GM21576 (cell line): ENCODE data around the gene SERPINB12.

ENCODE experiments used
- ATAC-seq: cut with Tn5 transposase; IDR thresholded peaks from one replicate; pipeline ENCODE4 v1.9.1; 2021; ENCODE audit warnings: mild to moderate bottlenecking, moderate library complexity; ENCODE audit not compliant: unreplicated experiment

Gene SERPINB12

DNA sequence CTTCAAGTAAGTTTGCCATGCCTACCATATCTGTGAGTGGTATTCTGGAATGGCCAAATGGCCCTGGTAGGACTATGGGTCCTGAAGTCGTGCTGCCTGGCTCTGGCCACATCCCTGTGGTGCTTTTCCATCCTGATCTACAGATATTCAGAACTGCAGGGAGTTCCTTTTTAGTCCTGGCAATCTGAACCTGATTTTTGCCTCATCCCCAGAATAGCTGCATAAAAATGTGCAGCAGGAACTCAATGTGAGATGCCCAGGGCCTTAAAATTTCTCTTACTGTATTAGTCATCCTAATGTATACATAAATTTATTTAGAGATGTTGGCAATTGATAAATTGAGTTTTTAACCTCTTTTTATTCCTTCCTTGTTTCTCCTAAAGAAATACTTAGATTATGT lies 50.3 kb downstream of the SERPINB12 start:
- ATAC-seq = no peak

DNA sequence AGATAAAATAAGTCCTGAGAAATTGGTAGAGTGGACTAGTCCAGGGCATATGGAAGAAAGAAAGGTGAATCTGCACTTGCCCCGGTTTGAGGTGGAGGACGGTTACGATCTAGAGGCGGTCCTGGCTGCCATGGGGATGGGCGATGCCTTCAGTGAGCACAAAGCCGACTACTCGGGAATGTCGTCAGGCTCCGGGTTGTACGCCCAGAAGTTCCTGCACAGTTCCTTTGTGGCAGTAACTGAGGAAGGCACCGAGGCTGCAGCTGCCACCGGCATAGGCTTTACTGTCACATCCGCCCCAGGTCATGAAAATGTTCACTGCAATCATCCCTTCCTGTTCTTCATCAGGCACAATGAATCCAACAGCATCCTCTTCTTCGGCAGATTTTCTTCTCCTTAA lies 54.8 kb downstream of the SERPINB12 start:
- no peak for ATAC-seq

DNA sequence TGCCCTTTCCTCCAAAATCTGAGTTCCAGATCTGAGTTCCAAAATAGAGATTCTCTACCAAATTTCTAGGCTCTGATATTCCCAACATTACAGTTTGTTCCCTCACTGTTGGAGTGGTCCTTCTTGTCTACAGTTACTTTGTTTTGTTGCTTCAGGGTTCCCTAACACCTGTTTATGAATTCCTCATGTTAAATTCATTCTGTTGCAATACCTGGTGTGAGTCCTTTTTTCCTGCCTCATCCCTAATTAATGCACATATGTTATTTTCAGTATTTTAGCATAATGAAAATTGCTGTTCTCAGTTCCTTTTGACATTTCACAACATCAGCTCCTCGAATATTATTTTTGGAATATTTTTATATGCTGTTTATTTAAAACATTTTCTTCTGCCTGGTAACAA lies 61.2 kb downstream of the SERPINB12 start:
- no peak for ATAC-seq

DNA sequence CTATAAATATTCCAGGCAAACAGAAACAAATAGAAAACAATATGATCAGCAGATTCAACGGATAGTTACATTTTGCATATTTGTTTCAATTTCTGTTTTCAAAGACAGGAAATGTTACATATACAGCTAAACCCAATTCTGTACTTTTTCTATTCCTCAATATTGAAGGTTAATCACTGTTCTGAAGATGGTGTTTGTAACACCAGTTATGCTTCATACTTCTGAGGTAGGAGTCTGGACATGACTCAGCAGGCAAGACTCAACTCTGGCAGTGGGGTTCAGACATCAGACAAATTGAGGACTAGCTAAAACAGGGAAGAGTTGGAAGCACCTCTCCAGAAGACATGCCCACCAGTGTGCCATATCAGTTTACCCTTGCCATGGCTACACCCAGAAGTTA lies 61.6 kb downstream of the SERPINB12 start:
- peak; percentile 99 for ATAC-seq

DNA sequence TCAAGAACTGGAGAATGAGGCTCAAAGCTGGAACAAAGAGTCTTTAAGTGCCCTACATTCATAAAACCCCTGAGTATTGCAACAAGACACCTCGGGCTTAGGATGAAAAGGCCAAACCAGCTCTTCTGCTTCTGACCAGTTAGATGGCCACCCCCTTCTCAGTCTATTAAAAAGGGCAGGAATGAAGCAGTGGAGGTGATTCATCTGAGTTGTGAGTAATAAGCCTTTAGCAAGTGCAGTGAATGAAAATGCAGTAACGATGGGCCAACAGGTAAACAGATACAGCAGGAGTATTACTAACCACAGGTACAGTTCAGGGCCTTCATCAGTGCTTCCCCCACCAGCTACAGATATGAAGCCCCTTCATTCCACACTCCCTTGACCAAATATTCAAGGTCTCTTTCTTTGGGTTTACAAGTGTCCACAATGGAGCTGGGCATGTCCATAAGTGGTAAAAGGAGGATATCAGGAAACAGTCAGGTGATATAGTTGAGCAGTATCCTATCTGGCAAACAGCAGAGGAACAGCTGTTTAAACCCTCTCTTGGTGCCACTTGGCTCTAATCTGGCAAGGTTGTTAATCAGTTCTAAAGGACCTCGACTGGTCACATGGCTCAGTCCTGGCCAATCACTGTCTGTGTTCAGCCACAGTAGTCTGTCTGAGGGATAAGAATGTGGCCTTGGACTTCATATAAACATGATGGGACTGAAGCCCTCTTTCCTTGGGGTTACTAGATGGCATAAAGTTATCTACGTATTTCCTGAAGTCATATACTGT lies 62.8 kb downstream of the SERPINB12 start:
- no peak for ATAC-seq

DNA sequence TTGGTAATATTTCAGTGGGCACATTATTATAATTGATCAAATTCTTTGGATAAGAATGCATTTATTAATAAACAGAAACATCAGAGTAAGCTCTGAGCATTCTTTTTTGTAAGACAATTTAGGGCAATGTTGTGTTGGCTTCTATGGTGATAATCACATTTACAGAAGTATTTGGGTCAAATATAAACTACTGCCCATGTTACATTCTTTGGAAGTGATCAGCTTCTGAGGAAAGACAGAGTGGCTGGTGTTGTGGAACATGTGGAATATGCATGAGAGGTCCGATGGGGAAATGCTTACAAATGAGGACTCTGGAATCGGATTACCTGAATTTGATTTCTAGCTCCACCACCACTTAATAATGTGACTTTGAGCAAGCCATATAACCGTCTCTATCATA lies 64.4 kb downstream of the SERPINB12 start:
- no peak for ATAC-seq

DNA sequence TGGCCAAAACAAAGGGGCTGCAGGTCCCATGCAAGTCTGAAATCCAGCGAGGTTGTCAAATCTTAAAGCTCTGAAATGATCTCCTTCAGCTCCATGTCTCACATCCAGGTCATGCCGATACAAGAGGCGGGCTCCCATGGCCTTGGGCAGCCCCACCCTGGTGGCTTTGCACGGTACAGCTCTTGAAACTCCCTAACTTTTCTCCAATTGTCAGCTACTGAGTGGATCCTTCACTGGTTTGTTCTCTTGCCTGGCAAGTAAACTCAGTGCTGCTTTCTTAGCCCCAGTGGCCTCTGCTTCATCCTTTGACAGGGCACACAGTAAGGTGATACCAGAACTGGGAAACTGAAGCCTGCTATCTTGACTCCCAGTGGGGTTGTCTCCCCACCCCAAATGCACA lies 71.3 kb downstream of the SERPINB12 start:
- ATAC-seq = no peak

DNA sequence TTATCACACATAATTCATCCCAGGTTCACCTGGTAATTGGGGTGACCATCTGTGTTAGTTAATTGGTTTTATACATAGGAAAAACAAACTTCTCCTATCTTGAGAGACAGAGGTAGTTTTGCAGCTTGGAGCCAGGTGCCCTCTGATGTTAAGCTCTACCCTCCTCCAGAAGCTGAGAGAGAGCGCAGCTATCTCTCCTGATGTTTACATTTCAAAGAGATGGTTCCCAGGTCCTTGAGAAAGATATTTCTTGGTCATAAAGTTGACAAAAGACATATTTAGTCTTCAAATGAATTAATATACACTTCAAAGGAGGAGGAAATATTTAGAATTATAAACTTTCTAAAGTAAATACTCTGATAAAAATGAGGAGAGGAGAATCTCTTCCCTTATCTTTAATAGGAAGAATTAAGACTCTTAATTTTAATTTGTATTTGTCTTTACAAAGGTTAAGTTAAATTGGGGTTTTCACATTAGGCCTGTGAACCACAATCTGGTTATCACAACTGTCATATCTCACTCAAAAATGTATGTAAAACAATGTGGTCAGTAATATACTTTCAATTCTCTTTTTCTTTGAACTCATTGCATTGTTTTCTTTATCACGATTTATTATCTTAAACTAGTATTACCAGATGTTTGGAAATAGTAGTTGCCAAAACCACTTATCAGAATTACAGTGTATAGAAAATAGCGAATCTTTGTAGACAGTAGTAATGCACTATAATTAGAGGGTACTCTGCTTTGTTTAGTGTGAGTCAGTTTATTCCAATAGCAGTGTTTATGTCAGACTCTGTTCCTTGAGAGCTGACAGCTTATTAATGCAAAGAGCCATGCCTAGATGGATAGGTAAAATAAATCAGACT lies 75.1 kb downstream of the SERPINB12 start:
- ATAC-seq = peak; percentile 87

DNA sequence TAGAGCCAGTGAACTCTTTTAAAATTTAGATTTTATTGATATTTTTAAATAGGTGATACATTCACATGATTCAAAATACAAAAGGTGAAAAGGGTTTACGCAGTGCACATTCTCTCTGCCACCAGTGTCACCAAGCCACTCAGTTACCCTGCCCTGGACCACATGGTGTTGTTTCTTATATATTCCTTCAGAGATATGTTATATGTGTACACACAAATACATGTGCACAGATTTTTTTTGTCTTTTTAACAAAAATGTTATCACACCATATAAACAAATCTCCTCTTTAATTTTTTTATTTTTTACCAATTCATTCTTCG lies 75.7 kb downstream of the SERPINB12 start:
- ATAC-seq = no peak
